ENCODE data around the gene MAN1B1. TPM values are rescaled to one million over a fixed set of nuclear protein-coding genes. Genes with fewer than 3 reads are reported as not detected.
A peak's percentile ranks its signal among the peaks of the same experiment; 100 is the strongest.

Gene MAN1B1
- total RNA-seq, 1 donor from 2014 or later = 41.9 TPM

DNA sequence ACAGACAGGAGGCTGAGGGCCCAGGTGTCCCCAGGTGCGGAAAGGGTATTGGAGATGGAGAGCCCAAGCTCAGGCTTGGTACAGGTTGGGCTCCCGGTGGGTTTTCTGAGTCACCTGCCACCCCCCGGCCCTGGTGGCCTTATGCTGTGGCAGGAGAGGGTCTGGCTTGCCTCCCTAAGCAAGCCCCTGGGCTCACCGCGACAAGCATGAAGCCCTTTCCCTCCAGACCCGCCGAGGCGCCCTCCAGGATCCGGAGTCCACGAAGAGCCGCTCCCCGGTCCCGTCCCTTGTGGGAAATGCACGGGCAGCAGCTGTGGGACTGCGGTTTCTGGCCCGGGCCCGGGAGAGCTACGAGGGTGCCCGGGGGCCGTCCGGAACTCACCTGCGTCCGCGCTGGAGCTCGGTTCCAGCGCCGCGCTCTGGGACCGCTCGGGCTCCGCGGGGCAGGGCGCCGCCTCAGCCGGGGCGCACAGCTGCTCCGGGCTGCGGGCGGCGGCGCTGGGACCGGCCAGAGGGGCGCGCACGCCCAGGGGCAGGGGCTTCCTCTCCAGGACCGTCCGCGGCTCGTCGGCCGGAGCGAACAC is 17.2 kb upstream of the MAN1B1 start:
- Histone ChIP-seq H3K27me3 (ENCODE audit: low read depth) (peaks cover 14% of the 10 kb centered on the region), H3K9me3 (no peaks in the 10 kb centered on the region), H3K36me3 (no peaks in the 10 kb centered on the region), H3K4me1 (peaks cover 12% of the 10 kb centered on the region), H3K4me3 (no peak overlapping the region), H3K27ac (no peak overlapping the region)
- no peak for ATAC-seq
- peak; percentile 45 for DNase-seq
- TF ChIP-seq, protein P1, sequence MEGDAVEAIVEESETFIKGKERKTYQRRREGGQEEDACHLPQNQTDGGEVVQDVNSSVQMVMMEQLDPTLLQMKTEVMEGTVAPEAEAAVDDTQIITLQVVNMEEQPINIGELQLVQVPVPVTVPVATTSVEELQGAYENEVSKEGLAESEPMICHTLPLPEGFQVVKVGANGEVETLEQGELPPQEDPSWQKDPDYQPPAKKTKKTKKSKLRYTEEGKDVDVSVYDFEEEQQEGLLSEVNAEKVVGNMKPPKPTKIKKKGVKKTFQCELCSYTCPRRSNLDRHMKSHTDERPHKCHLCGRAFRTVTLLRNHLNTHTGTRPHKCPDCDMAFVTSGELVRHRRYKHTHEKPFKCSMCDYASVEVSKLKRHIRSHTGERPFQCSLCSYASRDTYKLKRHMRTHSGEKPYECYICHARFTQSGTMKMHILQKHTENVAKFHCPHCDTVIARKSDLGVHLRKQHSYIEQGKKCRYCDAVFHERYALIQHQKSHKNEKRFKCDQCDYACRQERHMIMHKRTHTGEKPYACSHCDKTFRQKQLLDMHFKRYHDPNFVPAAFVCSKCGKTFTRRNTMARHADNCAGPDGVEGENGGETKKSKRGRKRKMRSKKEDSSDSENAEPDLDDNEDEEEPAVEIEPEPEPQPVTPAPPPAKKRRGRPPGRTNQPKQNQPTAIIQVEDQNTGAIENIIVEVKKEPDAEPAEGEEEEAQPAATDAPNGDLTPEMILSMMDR (IDR thresholded peaks at IDR 0.05) = no peak
- intact Hi-C loops (cut with DNase I) = no loop called here

DNA sequence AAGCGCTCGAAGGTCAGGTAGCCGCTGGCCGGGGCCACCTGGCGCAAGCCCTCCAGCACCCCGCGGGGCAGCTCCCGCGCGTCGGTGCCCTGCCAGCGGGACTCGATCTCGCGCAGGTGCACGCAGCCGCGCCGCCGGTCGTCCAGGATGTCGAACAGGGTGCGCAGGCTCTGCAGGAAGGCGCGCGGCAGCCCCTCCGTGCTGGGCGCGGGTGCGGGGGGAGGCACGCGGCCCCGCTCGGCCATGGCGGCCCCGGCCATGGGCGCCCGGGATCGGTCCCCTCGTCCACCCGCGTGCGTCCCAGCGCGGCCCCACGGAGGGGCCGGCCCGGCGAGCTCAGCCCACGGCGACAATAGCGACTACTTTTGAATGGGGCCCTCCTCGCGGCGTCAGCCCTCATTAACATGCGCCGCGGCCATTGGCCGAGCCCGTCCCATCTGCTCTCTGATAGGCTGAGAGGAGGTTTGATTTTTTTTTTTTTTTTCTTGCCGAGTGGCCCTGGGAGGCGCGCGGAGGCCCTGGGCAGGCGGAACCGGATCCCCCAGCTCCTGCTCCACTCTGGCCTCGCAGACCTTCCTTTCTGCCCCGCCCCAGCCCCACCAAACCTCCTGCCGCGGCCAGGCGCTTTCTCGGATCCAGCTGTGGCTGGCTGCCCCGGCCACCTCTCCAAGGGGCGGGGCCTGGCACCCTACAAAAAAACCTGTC is 16.4 kb upstream of the MAN1B1 start, which contains the start of gene SAPCD2:
TSS of gene SAPCD2 (minus strand) at position 357 of the 705 bp plus-strand sequence. CDS start at position 260, 97 bp downstream.
- H3K27ac ChIP-seq = peak within 1 kb of the TSS; percentile 69
- H3K4me1 ChIP-seq = peaks cover 12% of the 10 kb centered on the region
- TF ChIP-seq, protein P1 (IDR thresholded peaks at IDR 0.05) = no peak
- peak within 1 kb of the TSS; percentile 49 for H3K4me3 ChIP-seq
- ATAC-seq (peak; percentile 95 to 96), DNase-seq (peak; percentile 94)
- no peaks in the 10 kb centered on the region for H3K36me3 ChIP-seq
- H3K9me3 ChIP-seq = no peaks in the 10 kb centered on the region
- peaks cover 14% of the 10 kb centered on the region for H3K27me3 ChIP-seq (ENCODE audit: low read depth)
- intact Hi-C loops (cut with DNase I) = no loop called here

DNA sequence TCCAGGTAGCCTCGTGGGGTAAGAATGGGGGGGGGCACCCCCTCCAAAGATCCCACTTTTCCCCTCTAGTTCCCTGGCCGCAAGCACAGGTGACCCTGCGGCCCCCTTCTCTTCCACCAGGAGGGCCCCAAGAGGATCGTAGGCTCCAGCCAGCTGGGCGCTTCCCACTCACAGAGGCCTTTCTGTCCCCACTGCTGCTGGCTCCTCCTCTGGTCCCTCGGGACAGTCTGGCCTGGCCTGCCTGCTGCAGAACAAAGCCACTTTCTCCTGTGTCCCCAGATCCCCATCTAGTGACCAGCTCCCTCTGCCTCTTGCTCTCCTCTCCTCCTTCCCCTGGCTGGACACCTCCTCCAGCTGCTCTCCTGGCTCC is 15.9 kb upstream of the MAN1B1 start:
- Histone ChIP-seq H3K27me3 (ENCODE audit: low read depth) (peaks cover 14% of the 10 kb centered on the region), H3K4me1 (peaks cover 12% of the 10 kb centered on the region), H3K36me3 (no peaks in the 10 kb centered on the region), H3K27ac (peak overlapping the region; percentile 69), H3K9me3 (no peaks in the 10 kb centered on the region), H3K4me3 (peak overlapping the region; percentile 49)
- intact Hi-C loops (cut with DNase I) = no loop called here
- ATAC-seq (peak; percentile 29 to 39), DNase-seq (no peak)
- TF ChIP-seq, protein P1 (IDR thresholded peaks at IDR 0.05) = no peak

DNA sequence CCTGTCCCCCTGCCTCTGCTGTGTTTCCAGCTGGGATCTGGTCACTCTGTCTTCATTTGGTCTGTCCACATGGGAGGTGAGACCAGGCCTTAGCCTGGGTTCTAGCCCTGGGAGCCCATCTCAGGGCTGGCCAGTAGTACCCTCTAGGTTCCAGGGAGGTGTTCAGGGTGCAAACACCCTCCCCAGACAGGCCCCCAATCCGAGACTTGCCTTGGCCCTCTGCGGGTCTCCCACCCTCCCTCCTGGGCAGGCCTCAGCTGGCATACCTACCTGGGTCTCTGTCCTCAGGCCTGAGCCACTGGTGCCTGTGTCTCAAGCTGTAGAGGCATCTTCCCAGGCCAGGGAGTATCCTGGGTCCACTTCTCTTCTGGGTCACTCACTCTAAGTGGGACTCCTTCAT is 15.5 kb upstream of the MAN1B1 start:
- H3K4me3 ChIP-seq = peak overlapping the region; percentile 49
- no peak for ATAC-seq

DNA sequence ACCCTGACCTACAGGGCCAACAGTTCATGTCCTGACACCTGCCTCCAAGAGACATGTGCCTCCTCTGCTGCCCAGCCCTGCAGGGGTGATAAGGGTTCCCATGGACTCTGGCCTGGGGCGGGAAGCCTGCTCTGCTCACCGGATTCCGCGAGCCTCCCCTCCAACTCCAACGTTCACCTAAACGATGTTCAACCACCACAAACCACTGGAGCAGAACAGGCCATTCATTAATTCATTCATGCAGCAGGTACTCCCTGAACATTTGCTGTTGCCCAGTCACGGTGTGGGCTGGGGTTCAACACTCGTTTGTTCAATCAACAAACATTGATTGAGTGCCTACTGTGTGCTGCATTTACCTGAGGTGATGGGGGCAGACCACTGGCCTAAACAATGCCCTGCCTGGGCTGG is 12.8 kb upstream of the MAN1B1 start:
- Histone ChIP-seq H3K4me1 (peaks cover 27% of the 10 kb centered on the region), H3K4me3 (no peak overlapping the region), H3K27me3 (ENCODE audit: low read depth) (peaks cover 8% of the 10 kb centered on the region), H3K9me3 (no peaks in the 10 kb centered on the region), H3K36me3 (peaks cover 6% of the 10 kb centered on the region), H3K27ac (no peak overlapping the region)
- TF ChIP-seq, protein P1 (IDR thresholded peaks at IDR 0.05) = no peak
- ATAC-seq (no peak), DNase-seq (no peak)
- intact Hi-C loops (cut with DNase I) = no loop called here

More for the DNA sequence above, 15.5 kb upstream of the MAN1B1 start:
- TF ChIP-seq, protein P1 (IDR thresholded peaks at IDR 0.05) = no peak
- peak; percentile 37 for DNase-seq
- Histone ChIP-seq H3K4me1 (peaks cover 12% of the 10 kb centered on the region), H3K27me3 (ENCODE audit: low read depth) (peaks cover 14% of the 10 kb centered on the region), H3K9me3 (no peaks in the 10 kb centered on the region), H3K27ac (peak overlapping the region; percentile 69), H3K36me3 (no peaks in the 10 kb centered on the region)
- intact Hi-C loops (cut with DNase I) = no loop called here
